GM23338 (cell line): ENCODE results near the gene WDCP. TPM values are rescaled to one million over a fixed set of nuclear protein-coding genes. Genes with fewer than 3 reads are reported as not detected.

Source experiments
- ATAC-seq: fragments of 200-7000 bp; cut with Tn5 transposase; 3 replicates; pipeline ENCODE4 v1.9.1; 2020
- DNase-seq: peaks from one replicate; pipeline ENCODE4 v3.0.0-alpha.2; 2015; ENCODE audit warnings: low spot score
- H2AFZ ChIP-seq: fragments of 200-600 bp; sonication (generic); 2 replicates; pipeline ENCODE4 v1.8.0; 2016; ENCODE audit warnings: antibody characterized with exemption, mild to moderate bottlenecking, moderate library complexity
- H3F3A ChIP-seq: fragments of 200-600 bp; sonication (generic); replicated peaks from 2 replicates; pipeline ENCODE4 v1.8.0; 2017; ENCODE audit warnings: antibody characterized with exemption, mixed run types, low read depth
- H3K27ac ChIP-seq: fragments of 200-600 bp; sonication (generic); 2 replicates; pipeline ENCODE4 v1.6.1; 2016; ENCODE audit warnings: low read depth
- H3K27me3 ChIP-seq: fragments of 200-600 bp; sonication (generic); 2 replicates; pipeline ENCODE4 v1.8.0; 2016; ENCODE audit warnings: mild to moderate bottlenecking, mixed run types, moderate library complexity; ENCODE audit not compliant: insufficient read depth
- H3K36me3 ChIP-seq: fragments of 200-600 bp; sonication (generic); 2 replicates; pipeline ENCODE4 v1.8.0; 2016; ENCODE audit warnings: mild to moderate bottlenecking; ENCODE audit not compliant: insufficient read depth
- H3K4me1 ChIP-seq: fragments of 200-600 bp; sonication (generic); 2 replicates; pipeline ENCODE4 v1.8.0; 2016; ENCODE audit warnings: mild to moderate bottlenecking, moderate library complexity; ENCODE audit not compliant: insufficient read depth
- H3K4me2 ChIP-seq: fragments of 200-600 bp; sonication (generic); 2 replicates; pipeline ENCODE4 v1.7.1; 2017; ENCODE audit warnings: mixed run types
- H3K4me3 ChIP-seq: fragments of 200-600 bp; sonication (generic); 2 replicates; pipeline ENCODE4 v1.6.1; 2016; ENCODE audit warnings: mixed run types
- H3K79me2 ChIP-seq: fragments of 200-600 bp; sonication (generic); replicated peaks from 2 replicates; pipeline ENCODE4 v1.8.0; 2017; ENCODE audit warnings: mild to moderate bottlenecking; ENCODE audit not compliant: insufficient read depth
- H3K9me2 ChIP-seq: fragments of 200-600 bp; sonication (generic); 2 replicates; pipeline ENCODE4 v1.8.0; 2017; ENCODE audit not compliant: insufficient read depth
- H4K20me1 ChIP-seq: fragments of 200-600 bp; sonication (generic); replicated peaks from 2 replicates; pipeline ENCODE4 v1.8.0; 2017; ENCODE audit warnings: mild to moderate bottlenecking; ENCODE audit not compliant: insufficient read depth
- H3K27ac Mint-ChIP-seq: 2 replicates; pipeline ENCODE4 v1.8.0; 2020; ENCODE audit warnings: inconsistent platforms, mild to moderate bottlenecking, moderate library complexity, mixed read lengths
- H3K27me3 Mint-ChIP-seq: 3 replicates; pipeline ENCODE4 v1.8.0; 2022; ENCODE audit warnings: low read depth, mild to moderate bottlenecking, moderate library complexity, mixed read lengths, inconsistent platforms; ENCODE audit not compliant: insufficient read depth, poor library complexity
- H3K36me3 Mint-ChIP-seq: 3 replicates; pipeline ENCODE4 v1.8.0; 2021; ENCODE audit warnings: low read depth, mild to moderate bottlenecking, inconsistent platforms, moderate library complexity, mixed read lengths
- H3K4me1 Mint-ChIP-seq: 3 replicates; pipeline ENCODE4 v1.8.0; 2020; ENCODE audit warnings: mild to moderate bottlenecking, inconsistent platforms, mixed read lengths
- H3K4me3 Mint-ChIP-seq: 3 replicates; pipeline ENCODE4 v1.8.0; 2021; ENCODE audit warnings: moderate library complexity, mild to moderate bottlenecking, inconsistent platforms, mixed read lengths
- H3K9me3 Mint-ChIP-seq: 3 replicates; pipeline ENCODE4 v1.8.0; 2020; ENCODE audit warnings: moderate library complexity, mild to moderate bottlenecking, inconsistent platforms, mixed read lengths
- CTCF ChIP-seq, 2 experiments: fragments of 200-600 bp in 1 of 2; sonication (generic) in 1 of 2; conservative IDR thresholded peaks; 2 replicates each; pipeline versions ENCODE4 v1.5.1 to v1.6.1; 2016 to 2017; ENCODE audit warnings: antibody characterized with exemption in 2 of 2, low read depth in 2 of 2, mild to moderate bottlenecking in 2 of 2, moderate library complexity in 1 of 2
- ETS1 ChIP-seq: IDR thresholded peaks from 2 replicates; pipeline ENCODE4 v1.6.1; 2016; ENCODE audit warnings: antibody characterized with exemption
- EZH2 ChIP-seq: fragments of 200-600 bp; sonication (generic); IDR thresholded peaks from one replicate; pipeline ENCODE4 v1.8.0; 2017; ENCODE audit warnings: antibody characterized with exemption, mild to moderate bottlenecking, low read depth; ENCODE audit not compliant: unreplicated experiment
- REST ChIP-seq: IDR thresholded peaks from one replicate; pipeline ENCODE4 v1.6.1; 2018; ENCODE audit warnings: antibody characterized with exemption; ENCODE audit not compliant: unreplicated experiment
- STAT1 ChIP-seq: IDR thresholded peaks from one replicate; pipeline ENCODE4 v1.6.1; 2016; ENCODE audit warnings: antibody characterized with exemption; ENCODE audit not compliant: unreplicated experiment
- ZNF114 ChIP-seq: fragments of 250-450 bp; sonication (Bioruptor Pico); IDR thresholded peaks from 2 replicates; pipeline ENCODE4 v1.5.0; 2020; ENCODE audit warnings: mild to moderate bottlenecking, moderate library complexity
- ZNF331 ChIP-seq: fragments of 250-450 bp; sonication (Bioruptor Pico); IDR thresholded peaks from 2 replicates; pipeline ENCODE4 v1.5.0; 2020; ENCODE audit warnings: low read depth, mild to moderate bottlenecking, moderate library complexity
- polyA plus RNA-seq: library from polyadenylated mRNA; unstranded; fragments of >200 nt; fragmentation: Nextera tagmentation; extraction: Ambion mirVana; gene quantifications from 2 replicates; pipeline ENCODE4 v1.2.1, GENCODE V29; 2016
- total RNA-seq: library from RNA; depleted of rRNA; stranded (reverse); fragments of >200 nt; shearing (Covaris generic); gene quantifications from 2 replicates; pipeline ENCODE4 v1.2.3, GENCODE V29; 2014

The WDCP gene
- total and polyA plus RNA-seq, 2 experiments from 2014 or later = 10.5 to 28.6 TPM

GRCh38 chr2:24072259-24072658, 25.1 kb upstream of the WDCP start (continued):
- no peak for TF ChIP-seq ETS1

DNA sequence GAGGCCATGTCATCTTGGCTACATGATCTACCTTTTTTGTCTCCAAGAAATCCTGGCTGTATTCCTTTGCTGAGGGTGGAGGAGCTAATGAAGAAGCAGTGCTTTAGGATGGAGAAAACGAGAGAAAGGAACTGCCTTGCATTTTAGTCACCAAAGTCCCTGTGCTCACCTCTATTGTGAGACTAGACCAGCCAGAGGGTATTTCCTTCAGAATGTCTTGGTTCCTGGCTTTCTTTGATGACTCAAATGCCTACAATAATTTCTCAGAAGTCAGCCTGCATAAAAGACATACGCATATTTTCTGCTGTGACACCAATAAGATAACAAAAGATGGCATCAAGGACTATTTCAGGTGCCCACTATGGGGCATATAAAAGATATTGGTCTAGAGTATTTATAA, 18.1 kb upstream of the WDCP start:
- Histone ChIP-seq H3K4me3 (no peak overlapping the region), H3K9me2 (no peaks in the 10 kb centered on the region), H3K27me3 (no peaks in the 10 kb centered on the region), H3K4me1 (no peaks in the 10 kb centered on the region), H3K4me2 (no peak overlapping the region), H2AFZ (no peak overlapping the region), H3K27ac (no peak overlapping the region), H3K79me2 (peaks cover under 1% of the 10 kb centered on the region; the same call in 1 of the 2 replicates), H4K20me1 (no peaks in the 10 kb centered on the region; the same call in 1 of the 2 replicates), H3K36me3 (peaks cover 30% of the 10 kb centered on the region), H3F3A (0 out of 2 replicates have a peak, but pooled peaks cover 3% of the 10 kb centered on the region)
- DNase-seq (no peak), ATAC-seq (no peak)
- Mint-ChIP-seq H3K4me3 (no peak overlapping the region), H3K27ac (no peak overlapping the region), H3K36me3 (peaks cover 53% of the 10 kb centered on the region), H3K4me1 (no peaks in the 10 kb centered on the region), H3K9me3 (no peaks in the 10 kb centered on the region), H3K27me3 (peaks cover 2% of the 10 kb centered on the region)
- TF ChIP-seq CTCF (conservative IDR thresholded peaks at IDR 0.05; ENCODE audit: low read depth in 2 of 2) (no peak), EZH2 (no peak), REST (no peak), STAT1 (no peak)

GRCh38 chr2:24058564-24059271, 11.5 kb upstream of the WDCP start:
- Histone ChIP-seq H3K9me2 (no peaks in the 10 kb centered on the region), H2AFZ (no peak overlapping the region), H3K79me2 (no peaks in the 10 kb centered on the region), H3K36me3 (peaks cover 11% of the 10 kb centered on the region; the same call in 1 of the 2 replicates), H3K4me2 (no peak overlapping the region), H3F3A (no peaks in the 10 kb centered on the region), H3K27ac (no peak overlapping the region), H3K27me3 (no peaks in the 10 kb centered on the region), H3K4me3 (no peak overlapping the region), H3K4me1 (no peaks in the 10 kb centered on the region), H4K20me1 (no peaks in the 10 kb centered on the region)
- peaks cover 23% of the 10 kb centered on the region for H3K36me3 Mint-ChIP-seq
- no peak for TF ChIP-seq ZNF114 (CRISPR knock-in tag)
- TF ChIP-seq ZNF331 (CRISPR knock-in tag) = no peak
- H3K27me3 Mint-ChIP-seq = peaks cover 2% of the 10 kb centered on the region
- no peak for ATAC-seq
- H3K4me1 Mint-ChIP-seq = no peaks in the 10 kb centered on the region
- no peak overlapping the region for H3K4me3 Mint-ChIP-seq
- DNase-seq = no peak
- no peak overlapping the region for H3K27ac Mint-ChIP-seq
- H3K9me3 Mint-ChIP-seq = no peaks in the 10 kb centered on the region
